CD4-positive, alpha-beta T cell (primary cell): Measurements from ENCODE around the gene KLK8. TPM values are rescaled to one million over a fixed set of nuclear protein-coding genes. Genes with fewer than 3 reads are reported as not detected.

Source experiments
- ATAC-seq: fragments of 200-7000 bp; cut with Tn5 transposase; one replicate; pipeline ENCODE4 v1.10.0; 2022; ENCODE audit warnings: mild to moderate bottlenecking; ENCODE audit not compliant: poor library complexity
- CTCF ChIA-PET: fragments of 350-600 bp; sonication (Branson Sonifier 250); formaldehyde crosslinking; loops from one replicate; lab custom pipeline; 2021; ENCODE audit warnings: antibody characterized with exemption, inconsistent platforms; lab: Charles Lee
- POLR2A ChIA-PET: fragments of 350-600 bp; sonication (Branson Sonifier 250); formaldehyde crosslinking; loops from one replicate; lab custom pipeline; 2021; ENCODE audit warnings: antibody characterized with exemption, inconsistent platforms; lab: Charles Lee
- DNase-seq, 14 experiments: peaks; one replicate each; pipeline ENCODE4 v3.0.0-alpha.2; 2013 to 2020; ENCODE audit warnings: mixed read lengths in 2 of 14
- H3K27ac ChIP-seq, 2 donors: one replicate each; pipeline versions ENCODE4 v1.5.1 to v1.7.0; 2013; ENCODE audit warnings: low read length in 2 of 2, low read depth in 1 of 2, mild to moderate bottlenecking in 1 of 2
- H3K27me3 ChIP-seq, 2 experiments: 1 replicate in 1 of 2; 2 replicates in 1 of 2; pipeline versions ENCODE4 v1.6.1 to v1.7.0; 2013; ENCODE audit warnings: low read length in 2 of 2, control low read depth in 1 of 2, mild to moderate bottlenecking in 1 of 2, moderate library complexity in 1 of 2; ENCODE audit not compliant: insufficient read depth in 2 of 2, control insufficient read depth in 1 of 2
- H3K36me3 ChIP-seq: one replicate; pipeline ENCODE4 v1.6.1; 2013; ENCODE audit warnings: low read length, control low read depth; ENCODE audit not compliant: insufficient read depth
- H3K4me1 ChIP-seq: one replicate; pipeline ENCODE4 v1.6.1; 2013; ENCODE audit warnings: low read length, control low read depth; ENCODE audit not compliant: insufficient read depth
- H3K4me3 ChIP-seq: one replicate; pipeline ENCODE4 v1.5.1; 2013; ENCODE audit warnings: mild to moderate bottlenecking, low read length, moderate library complexity
- H3K9me3 ChIP-seq, 2 experiments: 1 replicate in 1 of 2; 2 replicates in 1 of 2; pipeline versions ENCODE4 v1.6.1 to v1.7.0; 2013; ENCODE audit warnings: low read length in 2 of 2, mild to moderate bottlenecking in 2 of 2, control low read depth in 1 of 2, moderate library complexity in 1 of 2; ENCODE audit not compliant: control insufficient read depth in 1 of 2, insufficient read depth in 1 of 2
- H3K27ac Mint-ChIP-seq: one replicate; pipeline ENCODE4 v1.8.0; 2020; ENCODE audit warnings: mixed read lengths
- H3K27me3 Mint-ChIP-seq: one replicate; pipeline ENCODE4 v1.8.0; 2021; ENCODE audit warnings: mixed read lengths
- H3K36me3 Mint-ChIP-seq: one replicate; pipeline ENCODE4 v1.8.0; 2021; ENCODE audit warnings: low read depth, mixed read lengths
- H3K4me1 Mint-ChIP-seq: one replicate; pipeline ENCODE4 v1.8.0; 2021; ENCODE audit warnings: low read depth, mixed read lengths
- H3K4me3 Mint-ChIP-seq: one replicate; pipeline ENCODE4 v1.8.0; 2020; ENCODE audit warnings: mild to moderate bottlenecking, mixed read lengths
- H3K9me3 Mint-ChIP-seq: one replicate; pipeline ENCODE4 v1.8.0; 2020; ENCODE audit warnings: mixed read lengths
- CTCF ChIP-seq: fragments of 200-600 bp; IDR thresholded peaks from one replicate; pipeline ENCODE4 v1.8.0; 2022; ENCODE audit warnings: antibody characterized with exemption, mild to moderate bottlenecking
- intact Hi-C, 2 experiments: fragments of 100-400 bp; cut with DNase I in 1 of 2; cut with micrococcal nuclease in 1 of 2; formaldehyde crosslinking; loops; one replicate each; pipeline versions ENCODE4 v1.15.1 to v1.9.0; 2023 to 2025; cut with DNase I, micrococcal nuclease
- total RNA-seq, 174 experiments: library from RNA in 2 of 174; stranded (reverse) in 2 of 174; gene quantifications; one replicate each; pipeline ENCODE4 v1.2.3 and lab custom pipeline; 2021 to 2026

The KLK8 gene
- total RNA-seq, 2 experiments from 2014 or later, result not detected

- peaks cover 74% of the 10 kb centered on the region for H3K27me3 Mint-ChIP-seq
- peaks cover 4 to 12% of the 10 kb centered on the region in 2 experiments for H3K27me3 ChIP-seq
- DNase-seq, result no peak
Observed at GRCh38 chr19:50969413-50969760, 32.0 kb downstream of the KLK8 start, which contains the start of gene KLK6. Gene KLK6, minus strand, starts transcription at chr19:50969591. Its CDS starts 1,487 bp downstream, at chr19:50968104.

GRCh38 chr19:50968716-50969412, 32.5 kb downstream of the KLK8 start:
- CTCF ChIA-PET, result no interaction called here
- intact Hi-C loops, result no loop called here
- no peak for ATAC-seq
- Histone ChIP-seq H3K27me3 (peaks cover 4 to 12% of the 10 kb centered on the region in 2 experiments), H3K4me1 (no peaks in the 10 kb centered on the region), H3K9me3 (peaks cover 0 to 11% of the 10 kb centered on the region in 2 experiments), H3K27ac (no peak overlapping the region), H3K36me3 (no peaks in the 10 kb centered on the region), H3K4me3 (no peak overlapping the region)
- POLR2A ChIA-PET, result no interaction called here
- Mint-ChIP-seq H3K9me3 (peaks cover 2% of the 10 kb centered on the region), H3K27ac (no peak overlapping the region), H3K27me3 (peaks cover 73% of the 10 kb centered on the region), H3K4me3 (no peak overlapping the region), H3K36me3 (no peaks in the 10 kb centered on the region), H3K4me1 (no peaks in the 10 kb centered on the region)
- no peak for DNase-seq
- no peak for TF ChIP-seq CTCF

More at GRCh38 chr19:50969413-50969760, 32.0 kb downstream of the KLK8 start, which contains the start of gene KLK6:
- no peaks in the 10 kb centered on the region for H3K36me3 ChIP-seq
- H3K4me3 ChIP-seq, result no peak within 1 kb of the TSS
- no peak for TF ChIP-seq CTCF
- H3K9me3 Mint-ChIP-seq, result no peaks in the 10 kb centered on the region
- no peak for ATAC-seq
- no peak within 1 kb of the TSS for H3K27ac Mint-ChIP-seq
- POLR2A ChIA-PET, result no interaction called here
- no peak within 1 kb of the TSS for H3K27ac ChIP-seq
- H3K4me3 Mint-ChIP-seq, result no peak within 1 kb of the TSS
- H3K9me3 ChIP-seq, result peaks cover 0 to 11% of the 10 kb centered on the region in 2 experiments
- intact Hi-C loops, result no loop called here
- CTCF ChIA-PET, result no interaction called here
- H3K36me3 Mint-ChIP-seq, result no peaks in the 10 kb centered on the region
- H3K4me1 Mint-ChIP-seq, result no peaks in the 10 kb centered on the region
- H3K4me1 ChIP-seq, result no peaks in the 10 kb centered on the region

DNA sequence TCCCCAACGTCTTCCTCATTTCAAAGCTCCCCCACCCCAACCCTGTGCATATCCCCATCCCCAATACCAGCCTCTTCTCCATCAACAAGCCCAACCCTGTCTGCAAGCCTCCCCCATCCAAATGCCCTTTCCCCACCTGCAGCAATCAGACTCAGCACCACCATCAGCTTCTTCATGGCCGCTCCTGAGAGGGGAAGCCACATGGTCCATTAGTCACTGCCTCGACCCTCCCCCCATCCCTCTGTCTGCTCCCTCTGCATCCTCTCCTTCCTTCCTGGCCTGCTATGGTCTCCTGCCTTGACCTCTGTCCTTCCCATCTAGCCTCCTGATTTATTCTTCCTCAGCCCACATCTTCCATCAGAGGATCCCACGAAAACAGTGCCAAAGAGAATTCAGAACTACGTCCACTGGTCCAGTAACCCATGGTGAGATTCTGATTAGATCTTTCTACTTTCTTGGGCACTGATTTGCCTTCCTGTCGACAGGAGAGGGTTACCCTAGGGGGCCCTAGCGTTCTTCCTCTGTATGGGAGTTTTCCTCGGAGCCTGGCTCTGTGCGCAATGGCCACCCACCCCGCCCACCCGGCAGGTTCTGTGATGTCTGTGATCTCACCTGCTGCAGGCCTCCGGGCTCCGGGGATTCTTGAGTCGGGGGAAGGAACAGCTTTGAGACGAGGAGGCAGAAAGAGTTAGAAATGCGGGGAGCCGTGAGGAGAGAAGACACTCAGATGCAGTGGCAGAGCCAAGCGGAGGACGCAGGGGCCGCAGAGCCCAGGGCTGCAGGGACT, 33.3 kb downstream of the KLK8 start:
- DNase-seq (no peak), ATAC-seq (no peak)
- POLR2A ChIA-PET, result no interaction called here
- Mint-ChIP-seq H3K4me1 (no peaks in the 10 kb centered on the region), H3K27ac (no peak overlapping the region), H3K36me3 (no peaks in the 10 kb centered on the region), H3K27me3 (peaks cover 70% of the 10 kb centered on the region), H3K9me3 (peaks cover 5% of the 10 kb centered on the region), H3K4me3 (no peak overlapping the region)
- TF ChIP-seq CTCF, result no peak
- CTCF ChIA-PET, result no interaction called here
- intact Hi-C loops, result no loop called here
- Histone ChIP-seq H3K9me3 (peaks cover 0 to 15% of the 10 kb centered on the region in 2 experiments), H3K27ac (no peak overlapping the region), H3K27me3 (peaks cover 4 to 12% of the 10 kb centered on the region in 2 experiments), H3K4me3 (no peak overlapping the region), H3K4me1 (no peaks in the 10 kb centered on the region), H3K36me3 (no peaks in the 10 kb centered on the region)
